H9 (cell line): ENCODE measurements around the gene LEO1. TPM values are rescaled to one million over a fixed set of nuclear protein-coding genes. Genes with fewer than 3 reads are reported as not detected.
"Not testable (repeated sequence)": the region's sequence is repeated elsewhere in the genome, so short reads cannot be mapped to it uniquely, and the experiment has no call there.

Experiments
- DNase-seq: peaks from one replicate; pipeline ENCODE4 v3.0.0-alpha.2; 2017
- H2AFZ ChIP-seq: one replicate; pipeline ENCODE4 v1.6.1; 2013; ENCODE audit warnings: mild to moderate bottlenecking, low read length, control low read depth, moderate library complexity
- H2AK5ac ChIP-seq: 2 replicates; pipeline ENCODE4 v1.6.1; 2013; ENCODE audit warnings: low read length, control low read depth, mixed read lengths; ENCODE audit not compliant: insufficient read length
- H2BK120ac ChIP-seq: one replicate; pipeline ENCODE4 v1.6.1; 2013; ENCODE audit warnings: low read depth, mild to moderate bottlenecking, low read length, control low read depth, inconsistent platforms; ENCODE audit not compliant: poor library complexity, severe bottlenecking
- H2BK12ac ChIP-seq: 2 replicates; pipeline ENCODE4 v1.6.1; 2013; ENCODE audit warnings: low read length, control low read depth, mixed read lengths, low read depth; ENCODE audit not compliant: insufficient read length
- H2BK15ac ChIP-seq: 2 replicates; pipeline ENCODE4 v1.6.1; 2013; ENCODE audit warnings: low read depth, low read length, control low read depth
- H2BK20ac ChIP-seq: one replicate; pipeline ENCODE4 v1.6.1; 2013; ENCODE audit warnings: low read depth, mild to moderate bottlenecking, low read length, control low read depth, inconsistent platforms; ENCODE audit not compliant: poor library complexity, severe bottlenecking
- H2BK5ac ChIP-seq: 2 replicates; pipeline ENCODE4 v1.6.1; 2013; ENCODE audit warnings: low read length, control low read depth, mixed read lengths; ENCODE audit not compliant: insufficient read length
- H3K14ac ChIP-seq: 2 replicates; pipeline ENCODE4 v1.6.1; 2013; ENCODE audit warnings: low read length, control low read depth; ENCODE audit not compliant: insufficient read depth
- H3K18ac ChIP-seq: 2 replicates; pipeline ENCODE4 v1.6.1; 2013; ENCODE audit warnings: low read depth, mild to moderate bottlenecking, mixed read lengths, low read length, control low read depth; ENCODE audit not compliant: insufficient read length
- H3K23ac ChIP-seq: 2 replicates; pipeline ENCODE4 v1.6.1; 2013; ENCODE audit warnings: low read length, control low read depth, mixed read lengths, low read depth; ENCODE audit not compliant: insufficient read length
- H3K23me2 ChIP-seq: 2 replicates; pipeline ENCODE4 v1.6.1; 2013; ENCODE audit warnings: low read depth, mild to moderate bottlenecking, mixed read lengths, low read length, control low read depth; ENCODE audit not compliant: insufficient read length, poor library complexity, severe bottlenecking
- H3K27ac ChIP-seq: 2 replicates; pipeline ENCODE4 v1.5.1; 2013; ENCODE audit warnings: low read length, control low read depth, mixed read lengths, low read depth; ENCODE audit not compliant: insufficient read length
- H3K27me3 ChIP-seq: 2 replicates; pipeline ENCODE4 v1.6.1; 2013; ENCODE audit warnings: low read length, control low read depth, inconsistent platforms; ENCODE audit not compliant: insufficient read depth
- H3K4ac ChIP-seq: 2 replicates; pipeline ENCODE4 v1.6.1; 2013; ENCODE audit warnings: low read depth, mild to moderate bottlenecking, control low read depth, inconsistent platforms, low read length, moderate library complexity
- H3K4me1 ChIP-seq: 2 replicates; pipeline ENCODE4 v1.6.1; 2013; ENCODE audit warnings: low read length, control low read depth, inconsistent platforms; ENCODE audit not compliant: insufficient read depth
- H3K4me2 ChIP-seq: 2 replicates; pipeline ENCODE4 v1.6.1; 2013; ENCODE audit warnings: low read length, control low read depth, mixed read lengths; ENCODE audit not compliant: insufficient read length, insufficient read depth
- H3K56ac ChIP-seq: 2 replicates; pipeline ENCODE4 v1.6.1; 2013; ENCODE audit warnings: low read depth, mild to moderate bottlenecking, mixed read lengths, low read length, control low read depth; ENCODE audit not compliant: insufficient read length
- H3K79me1 ChIP-seq: 2 replicates; pipeline ENCODE4 v1.6.1; 2013; ENCODE audit warnings: low read depth, mild to moderate bottlenecking, moderate library complexity, low read length, control low read depth, inconsistent platforms; ENCODE audit not compliant: insufficient read depth, poor library complexity, severe bottlenecking
- H3K79me2 ChIP-seq: 2 replicates; pipeline ENCODE4 v1.6.1; 2013; ENCODE audit warnings: low read length, control low read depth, inconsistent platforms; ENCODE audit not compliant: insufficient read depth
- H3K9ac ChIP-seq: 2 replicates; pipeline ENCODE4 v1.6.1; 2013; ENCODE audit warnings: low read length, control low read depth, mixed read lengths; ENCODE audit not compliant: insufficient read length; ENCODE audit errors: extremely low read depth
- H3K9me3 ChIP-seq: one replicate; pipeline ENCODE4 v1.6.1; 2013; ENCODE audit warnings: low read depth, low read length, inconsistent platforms; ENCODE audit not compliant: control insufficient read depth
- H3T11ph ChIP-seq: one replicate; pipeline ENCODE4 v1.6.1; 2013; ENCODE audit warnings: mild to moderate bottlenecking, low read length, control low read depth, inconsistent platforms
- H4K20me1 ChIP-seq: one replicate; pipeline ENCODE4 v1.6.1; 2013; ENCODE audit not compliant: control insufficient read depth, insufficient read length, insufficient read depth
- H4K5ac ChIP-seq: 2 replicates; pipeline ENCODE4 v1.6.1; 2013; ENCODE audit warnings: low read depth, mild to moderate bottlenecking, mixed read lengths, low read length, control low read depth; ENCODE audit not compliant: insufficient read length
- H4K8ac ChIP-seq: replicated peaks from 2 replicates; pipeline ENCODE4 v1.6.1; 2013; ENCODE audit warnings: low read length, control low read depth, mixed read lengths, low read depth; ENCODE audit not compliant: insufficient read length
- H4K91ac ChIP-seq: 2 replicates; pipeline ENCODE4 v1.6.1; 2013; ENCODE audit warnings: low read depth, mild to moderate bottlenecking, moderate library complexity, mixed read lengths, low read length, control low read depth; ENCODE audit not compliant: insufficient read length
- H3K27ac Mint-ChIP-seq, 3 experiments: 2 replicates in 2 of 3; 3 replicates in 1 of 3; pipeline ENCODE4 v1.8.0; 2020 to 2021; ENCODE audit warnings: mixed read lengths in 3 of 3, mild to moderate bottlenecking in 1 of 3, moderate library complexity in 1 of 3
- H3K27me3 Mint-ChIP-seq: 2 replicates; pipeline ENCODE4 v1.8.0; 2021; ENCODE audit warnings: low read depth, mild to moderate bottlenecking, moderate library complexity, mixed read lengths
- H3K36me3 Mint-ChIP-seq, 3 experiments: 2 replicates in 2 of 3; 3 replicates in 1 of 3; pipeline ENCODE4 v1.8.0; 2020 to 2021; ENCODE audit warnings: low read depth in 3 of 3, mixed read lengths in 3 of 3; ENCODE audit not compliant: insufficient read depth in 1 of 3
- H3K4me1 Mint-ChIP-seq, 2 experiments: 2 replicates each; pipeline ENCODE4 v1.8.0; 2020; ENCODE audit warnings: mixed read lengths in 2 of 2
- H3K4me3 Mint-ChIP-seq, 2 experiments: 2 replicates in 1 of 2; 3 replicates in 1 of 2; pipeline ENCODE4 v1.8.0; 2020 to 2021; ENCODE audit warnings: mild to moderate bottlenecking in 2 of 2, mixed read lengths in 2 of 2, moderate library complexity in 1 of 2
- H3K9me3 Mint-ChIP-seq, 2 experiments: 2 replicates in 1 of 2; 3 replicates in 1 of 2; pipeline ENCODE4 v1.8.0; 2020; ENCODE audit warnings: mild to moderate bottlenecking in 2 of 2, mixed read lengths in 2 of 2, moderate library complexity in 1 of 2
- WGBS: extraction: QIAGEN DNeasy Blood & Tissue Kit; methylation state at CpG from one replicate; pipeline ENCODE4 v1.1.7; 2013; ENCODE audit warnings: missing lambda C conversion rate, low lambda C conversion rate, mixed read lengths; ENCODE audit not compliant: insufficient read length; ENCODE audit errors: extremely low coverage; 5-methylcytosine and 5-hydroxymethylcytosine counted together
- total RNA-seq: library from RNA; stranded (reverse); gene quantifications from 2 replicates; pipeline ENCODE4 v1.2.1, GENCODE V29; 2021
- TF ChIP-seq, protein P1 (sequence below): fragments of 200-600 bp; sonication (generic); conservative IDR thresholded peaks from 3 replicates; pipeline ENCODE4 v1.8.0; 2021; ENCODE audit warnings: antibody characterized with exemption, mild to moderate bottlenecking

The LEO1 gene
- total RNA-seq, 1 experiment from 2014 or later = 30.3 TPM

DNA sequence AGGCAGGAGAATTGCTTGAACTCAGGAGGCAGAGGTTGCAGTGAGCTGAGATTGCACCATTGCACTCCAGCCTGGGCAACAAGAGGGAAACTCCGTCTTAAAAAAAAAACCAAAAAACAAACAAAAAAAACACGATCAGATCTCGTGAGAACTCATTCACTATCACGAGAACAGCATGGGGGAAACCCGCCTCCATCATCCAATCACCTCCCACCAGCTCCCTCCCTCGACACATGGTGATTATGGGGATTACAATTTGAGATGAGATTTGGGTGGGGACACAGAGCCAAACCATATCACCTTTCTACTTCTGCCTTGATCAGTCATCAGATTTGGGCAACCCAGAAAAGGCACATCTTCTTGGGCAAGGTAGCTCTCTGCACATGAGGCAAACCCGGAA is 31.5 kb upstream of the LEO1 start:
- not testable (repeated sequence) for H3K14ac ChIP-seq, H4K5ac ChIP-seq, H2BK120ac ChIP-seq, H3K23me2 ChIP-seq, H3T11ph ChIP-seq, H3K79me1 ChIP-seq, H3K4me1 ChIP-seq, H3K4me3 Mint-ChIP-seq, H3K36me3 Mint-ChIP-seq, H3K27me3 Mint-ChIP-seq, H3K9ac ChIP-seq, H3K23ac ChIP-seq, H4K91ac ChIP-seq, H3K9me3 ChIP-seq, H2BK15ac ChIP-seq, H3K4ac ChIP-seq, H3K79me2 ChIP-seq, H2BK20ac ChIP-seq, H3K9me3 Mint-ChIP-seq, H3K18ac ChIP-seq, H3K56ac ChIP-seq, H3K4me1 Mint-ChIP-seq, H3K4me2 ChIP-seq, H4K20me1 ChIP-seq, H3K27ac ChIP-seq, H2AK5ac ChIP-seq, H3K27me3 ChIP-seq, H2BK12ac ChIP-seq, H4K8ac ChIP-seq, H2AFZ ChIP-seq, H2BK5ac ChIP-seq, DNase-seq
- TF ChIP-seq, protein P1, sequence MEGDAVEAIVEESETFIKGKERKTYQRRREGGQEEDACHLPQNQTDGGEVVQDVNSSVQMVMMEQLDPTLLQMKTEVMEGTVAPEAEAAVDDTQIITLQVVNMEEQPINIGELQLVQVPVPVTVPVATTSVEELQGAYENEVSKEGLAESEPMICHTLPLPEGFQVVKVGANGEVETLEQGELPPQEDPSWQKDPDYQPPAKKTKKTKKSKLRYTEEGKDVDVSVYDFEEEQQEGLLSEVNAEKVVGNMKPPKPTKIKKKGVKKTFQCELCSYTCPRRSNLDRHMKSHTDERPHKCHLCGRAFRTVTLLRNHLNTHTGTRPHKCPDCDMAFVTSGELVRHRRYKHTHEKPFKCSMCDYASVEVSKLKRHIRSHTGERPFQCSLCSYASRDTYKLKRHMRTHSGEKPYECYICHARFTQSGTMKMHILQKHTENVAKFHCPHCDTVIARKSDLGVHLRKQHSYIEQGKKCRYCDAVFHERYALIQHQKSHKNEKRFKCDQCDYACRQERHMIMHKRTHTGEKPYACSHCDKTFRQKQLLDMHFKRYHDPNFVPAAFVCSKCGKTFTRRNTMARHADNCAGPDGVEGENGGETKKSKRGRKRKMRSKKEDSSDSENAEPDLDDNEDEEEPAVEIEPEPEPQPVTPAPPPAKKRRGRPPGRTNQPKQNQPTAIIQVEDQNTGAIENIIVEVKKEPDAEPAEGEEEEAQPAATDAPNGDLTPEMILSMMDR = 0 out of 3 replicates have a peak, but pooled peaks have one; percentile 15
- WGBS = no CpG with 5 or more reads among the region's 7 CpGs
- H3K27ac Mint-ChIP-seq = 0 out of 7 replicates have a peak overlapping the region, but pooled peaks of 1 of the 3 experiments have one; percentile 7
